Renal cortex interstitium (tissue), 15 donors: Measurements from ENCODE around the gene ARHGEF38. TPM values are rescaled to one million over a fixed set of nuclear protein-coding genes. Genes with fewer than 3 reads are reported as not detected.

Experiments
- DNase-seq, 11 donors: peaks; one replicate each; pipeline ENCODE4 v3.0.0-alpha.2; 2013; ENCODE audit warnings: low read depth in 9 of 11, low spot score in 4 of 11; ENCODE audit errors: extremely low read depth in 1 of 11
- long read RNA-seq, 16 experiments: transcript quantifications; one replicate each; lab custom pipeline, GENCODE V29; 2026
- polyA plus RNA-seq, 3 donors: library from polyadenylated mRNA; unstranded; fragments of 120-200 nt; gene quantifications; one replicate each; pipeline ENCODE4 v1.2.1, GENCODE V29; 2013; ENCODE audit not compliant: insufficient read length in 3 of 3

The ARHGEF38 gene, protein sequence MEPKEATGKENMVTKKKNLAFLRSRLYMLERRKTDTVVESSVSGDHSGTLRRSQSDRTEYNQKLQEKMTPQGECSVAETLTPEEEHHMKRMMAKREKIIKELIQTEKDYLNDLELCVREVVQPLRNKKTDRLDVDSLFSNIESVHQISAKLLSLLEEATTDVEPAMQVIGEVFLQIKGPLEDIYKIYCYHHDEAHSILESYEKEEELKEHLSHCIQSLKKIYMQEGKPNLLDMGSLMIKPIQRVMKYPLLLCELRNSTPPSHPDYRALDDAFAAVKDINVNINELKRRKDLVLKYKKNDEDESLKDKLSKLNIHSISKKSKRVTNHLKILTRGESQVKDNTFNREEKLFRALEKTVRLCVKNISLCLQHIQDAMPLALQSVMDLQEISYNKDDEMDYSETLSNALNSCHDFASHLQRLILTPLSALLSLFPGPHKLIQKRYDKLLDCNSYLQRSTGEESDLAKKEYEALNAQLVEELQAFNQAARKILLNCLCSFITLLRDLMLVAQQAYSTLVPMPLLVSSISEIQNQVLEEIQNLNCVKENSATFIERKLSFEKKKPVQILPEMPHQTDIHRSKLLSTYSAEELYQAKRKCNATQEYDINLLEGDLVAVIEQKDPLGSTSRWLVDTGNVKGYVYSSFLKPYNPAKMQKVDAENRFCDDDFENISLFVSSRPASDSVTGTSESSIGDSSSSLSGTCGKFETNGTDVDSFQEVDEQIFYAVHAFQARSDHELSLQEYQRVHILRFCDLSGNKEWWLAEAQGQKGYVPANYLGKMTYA
- polyA plus RNA-seq: 1 to 10 TPM; 4.0 to 8.7 (median 5.3) TPM
- long read RNA-seq, donor 1, partial matches to known transcripts: 0 of 6 reads
- long read RNA-seq, donor 1, other reads (novel, unspliced or antisense): 6 of 6 reads
- long read RNA-seq, donor 2: 0 reads
- long read RNA-seq, donor 3: 0 reads
- long read RNA-seq, donor 4, partial matches to known transcripts: 0 of 1 reads
- long read RNA-seq, donor 4, other reads (novel, unspliced or antisense): 0 of 1 reads
- long read RNA-seq, donor 5: 0 reads
- long read RNA-seq, donor 6, partial matches to known transcripts: 5 of 6 reads
- long read RNA-seq, donor 6, other reads (novel, unspliced or antisense): 0 of 6 reads
- long read RNA-seq, donor 7: 0 reads
- long read RNA-seq, donor 8: 0 reads
- long read RNA-seq, donor 9, full-length matches to known transcripts: 1 of 6 reads
- long read RNA-seq, donor 9, partial matches to known transcripts: 0 of 6 reads
- long read RNA-seq, donor 9, other reads (novel, unspliced or antisense): 5 of 6 reads
- long read RNA-seq, donor 10: 0 reads
- long read RNA-seq, donor 11: 0 reads
- long read RNA-seq, donor 12: 0 reads
- long read RNA-seq, donor 13: 0 reads
- long read RNA-seq, donor 14: 0 reads
- long read RNA-seq, donor 15: 0 reads
- long read RNA-seq, donor 16, partial matches to known transcripts: 44 of 56 reads
- long read RNA-seq, donor 16, other reads (novel, unspliced or antisense): 12 of 56 reads

- DNase-seq: peak in 6 of 11 donors; percentile 28 to 54 (median 49)
Measured at GRCh38 chr4:105551965-105552746, at the start of gene ARHGEF38. ARHGEF38 (plus strand) TSS chr4:105552620; CDS start chr4:105552766, 146 bp downstream.

DNA sequence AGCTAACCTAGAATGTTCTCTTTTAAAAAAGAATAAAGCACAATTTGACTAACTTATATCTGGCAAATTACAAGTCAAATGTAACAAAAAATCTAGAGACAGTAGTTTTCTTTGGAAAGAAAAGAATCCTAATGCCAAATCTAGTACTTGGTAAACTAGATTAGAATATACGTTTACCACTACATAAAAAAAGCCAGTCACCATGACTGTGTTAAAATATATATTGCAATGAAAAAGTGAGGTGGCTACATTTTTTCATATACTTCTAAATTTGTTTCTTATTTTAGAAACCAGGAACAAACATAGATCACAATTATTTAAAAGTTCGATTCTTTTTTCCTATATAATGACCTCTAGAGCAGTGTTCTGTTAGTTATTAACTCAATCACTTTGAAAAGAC is 48.9 kb upstream of the ARHGEF38 start:
- no peak for DNase-seq

DNA sequence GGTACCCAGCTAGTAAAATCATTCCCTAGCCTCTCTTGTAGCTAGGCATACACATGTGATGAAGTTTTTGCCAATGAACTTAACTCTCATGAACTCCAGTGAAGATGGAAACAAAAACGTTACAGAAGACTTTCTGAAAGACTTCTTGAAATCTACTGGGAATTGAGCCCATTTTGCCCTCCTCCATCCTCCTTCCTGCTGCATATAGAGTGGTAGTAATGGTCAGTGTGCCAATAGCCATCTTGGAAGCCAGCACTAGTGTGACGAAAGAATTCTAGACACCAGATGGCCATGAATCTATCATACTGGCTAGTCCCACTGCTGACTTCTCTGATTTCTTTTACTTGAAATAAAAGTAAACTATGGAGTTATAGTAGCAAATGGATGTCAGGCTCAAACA is 47.7 kb upstream of the ARHGEF38 start:
- no peak for DNase-seq

- no peak for DNase-seq
Measured at GRCh38 chr4:105509291-105509690, 43.1 kb upstream of the ARHGEF38 start.

DNA sequence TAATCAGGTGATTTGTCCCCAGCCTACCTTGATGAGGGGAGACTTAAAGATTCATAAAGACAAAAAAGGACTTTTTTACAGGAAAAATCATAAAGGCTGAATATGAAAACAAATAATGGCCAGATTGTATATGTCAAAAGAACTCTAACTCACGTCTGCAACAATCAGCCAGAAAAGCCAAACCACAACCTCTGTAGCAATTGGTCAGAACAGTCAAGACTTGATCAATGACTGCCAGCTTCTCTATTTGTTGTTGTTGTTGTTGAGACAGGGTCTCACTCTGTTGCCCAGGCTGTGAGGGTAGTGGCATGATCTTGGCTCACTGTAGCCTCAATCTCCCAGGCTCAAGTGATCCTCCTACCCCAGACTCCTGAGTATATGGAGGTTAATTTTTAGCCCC is 42.7 kb upstream of the ARHGEF38 start:
- DNase-seq: no peak

DNA sequence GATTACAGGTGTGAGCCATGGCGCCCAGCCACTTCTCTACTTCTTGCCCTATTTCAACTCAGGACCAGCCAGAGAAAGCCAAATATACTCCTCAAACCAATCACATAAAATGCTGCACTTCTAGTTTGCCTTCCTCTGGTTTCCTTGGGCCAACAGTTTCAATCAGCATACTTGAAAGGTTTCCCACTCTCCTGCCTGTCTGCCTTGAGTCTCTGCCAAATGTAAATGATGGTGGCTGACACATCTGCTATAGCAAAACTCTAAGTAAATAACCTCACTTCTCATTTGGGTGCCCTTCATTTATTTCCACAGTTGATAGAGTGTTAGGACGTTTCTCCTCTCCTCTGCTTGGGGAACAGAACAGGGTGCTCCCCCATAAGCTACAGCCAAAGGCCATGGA is 42.2 kb upstream of the ARHGEF38 start:
- DNase-seq: no peak

DNA sequence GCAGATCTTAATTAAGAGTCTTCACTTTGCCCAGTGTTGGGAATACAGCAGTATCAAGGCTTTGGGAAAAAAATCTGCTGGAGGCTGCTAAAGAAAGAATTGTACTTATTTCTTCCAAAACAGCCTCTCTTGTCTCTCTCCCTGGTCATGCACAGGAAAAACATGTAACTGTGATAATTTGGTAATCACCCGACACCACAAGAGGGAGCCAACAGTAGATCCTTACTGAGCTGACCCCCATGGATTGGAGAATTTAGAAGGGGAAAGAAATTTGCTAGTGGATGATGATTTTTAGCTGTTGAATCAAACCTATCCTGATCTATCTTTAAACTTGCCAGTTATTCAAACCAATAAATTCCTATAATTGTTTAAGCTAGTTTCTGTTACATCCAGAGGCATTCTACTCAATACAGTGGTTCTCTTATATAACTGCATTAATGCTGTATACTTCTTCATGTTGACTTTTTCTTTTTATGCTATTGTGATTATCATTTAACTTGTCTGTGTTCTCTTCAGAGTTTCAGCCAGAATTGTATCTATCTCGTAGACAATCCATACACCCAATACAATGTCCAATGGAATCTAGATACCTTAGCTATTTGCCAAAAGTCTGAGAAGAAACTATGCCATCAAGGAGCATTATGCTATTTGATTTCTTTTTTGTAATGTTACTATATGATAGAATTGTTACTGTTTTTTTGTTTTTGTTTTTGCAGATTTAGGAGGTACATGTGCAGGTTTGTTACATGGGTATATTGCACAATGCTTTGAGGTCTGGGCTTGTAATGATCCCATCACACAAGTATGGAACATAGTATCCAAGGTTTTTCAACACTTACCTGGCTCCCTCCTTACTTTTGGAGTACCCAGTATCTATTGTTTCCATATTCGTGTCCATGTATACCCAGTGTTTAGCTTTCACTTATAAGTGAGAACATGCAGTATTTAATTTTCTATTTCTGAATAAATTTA is 31.3 kb upstream of the ARHGEF38 start:
- peak; percentile 24 to 62 (median 46) for DNase-seq

- DNase-seq: no peak
Measured at GRCh38 chr4:105526656-105527055, 25.8 kb upstream of the ARHGEF38 start.

DNA sequence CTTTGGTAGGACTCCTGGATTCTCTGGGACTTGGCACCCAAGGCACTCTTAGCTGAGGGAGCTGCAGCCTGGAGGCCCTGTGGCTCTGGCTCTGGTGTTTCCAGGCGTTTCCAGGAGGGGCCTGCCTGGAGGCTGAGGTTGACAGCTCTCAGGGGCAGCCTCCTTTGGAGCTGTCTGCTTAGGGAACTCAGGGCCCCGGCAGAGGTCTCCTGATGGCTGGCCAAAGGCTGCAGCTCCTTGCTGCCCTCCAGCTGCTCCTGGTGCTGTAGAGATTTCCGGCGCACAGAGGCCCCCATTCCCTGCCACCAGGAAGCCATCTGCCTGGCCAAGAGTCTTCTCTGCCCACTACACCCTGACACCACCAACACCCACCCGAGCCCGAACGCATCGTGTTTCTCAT is 25.3 kb upstream of the ARHGEF38 start:
- no peak for DNase-seq

GRCh38 chr4:105536601-105537000 is 15.8 kb upstream of the ARHGEF38 start:
- no peak for DNase-seq

- no peak for DNase-seq
Measured at GRCh38 chr4:105541420-105541819, 11.0 kb upstream of the ARHGEF38 start.

- no peak for DNase-seq
Measured at GRCh38 chr4:105542039-105542438, 10.4 kb upstream of the ARHGEF38 start.

DNA sequence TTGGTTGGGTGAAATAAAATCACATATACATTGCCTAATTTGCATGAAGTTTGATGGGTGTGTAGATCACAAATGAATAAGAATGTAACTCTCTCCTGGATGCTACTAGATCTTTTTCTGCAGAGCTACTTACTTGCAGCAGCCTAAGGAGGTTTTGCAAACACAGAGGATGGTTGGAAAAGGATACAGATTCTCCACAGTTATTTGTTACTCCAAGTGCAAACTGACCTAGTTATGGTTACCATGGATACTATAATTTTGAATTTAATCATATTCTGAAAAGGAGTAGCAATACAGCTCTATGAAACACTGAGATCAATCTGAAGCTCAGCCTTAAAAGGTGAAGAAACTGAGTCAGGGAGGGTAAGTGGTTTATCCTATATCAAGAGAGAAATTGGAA is 9.1 kb upstream of the ARHGEF38 start:
- DNase-seq: no peak

DNA sequence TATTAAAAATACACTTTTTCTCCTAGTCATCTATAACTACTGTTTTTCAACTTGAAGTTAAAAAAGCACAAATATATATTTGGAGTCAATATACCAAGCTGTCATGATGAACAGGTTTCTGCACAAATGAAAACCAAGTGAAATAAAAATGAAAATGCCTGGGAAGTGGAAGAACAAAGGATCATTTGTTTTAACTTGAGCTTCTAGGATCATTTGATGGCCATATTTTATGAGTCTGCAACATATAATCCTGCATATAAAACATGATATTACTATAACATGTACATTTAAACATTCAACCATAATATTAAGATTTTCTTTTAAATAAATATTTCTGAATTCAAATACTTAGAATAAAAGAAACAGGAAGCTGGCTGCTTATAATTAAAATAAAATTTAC is 8.5 kb upstream of the ARHGEF38 start:
- no peak for DNase-seq

DNA sequence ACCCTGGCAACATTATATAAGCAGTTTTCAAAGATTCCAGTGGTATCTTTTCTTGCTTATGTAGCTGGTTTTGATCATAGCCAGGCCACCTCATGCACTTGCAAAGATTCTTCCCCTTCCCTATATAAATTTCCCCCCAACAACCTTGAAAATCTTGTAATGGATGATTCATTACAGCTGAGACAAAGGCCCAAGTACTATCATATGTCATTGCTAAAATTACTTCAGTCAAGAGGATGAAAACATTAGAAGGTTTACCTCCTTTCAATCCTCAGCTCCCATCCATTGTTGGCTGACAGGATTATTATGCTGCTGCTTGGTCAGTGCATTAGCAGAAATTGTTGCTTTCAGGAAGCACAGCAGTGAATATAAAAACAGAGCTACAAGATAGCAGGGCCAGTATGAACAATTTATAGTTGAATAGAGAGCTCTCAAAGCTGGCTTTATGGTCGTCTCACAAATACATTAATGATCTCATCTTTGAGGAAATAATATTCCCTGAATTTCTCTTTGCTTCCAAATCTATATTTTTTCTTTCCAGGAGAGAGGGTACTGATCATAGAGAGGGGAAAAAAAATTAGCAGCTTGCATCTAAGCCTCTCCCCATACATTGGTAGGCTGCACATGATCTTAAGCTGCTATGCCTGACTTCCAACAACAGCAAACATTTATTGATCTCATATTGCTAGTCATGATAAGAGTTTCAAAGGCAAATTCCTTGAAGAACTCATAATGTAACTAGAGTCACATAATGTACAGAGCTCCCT is 7.7 kb upstream of the ARHGEF38 start:
- no peak for DNase-seq

DNA sequence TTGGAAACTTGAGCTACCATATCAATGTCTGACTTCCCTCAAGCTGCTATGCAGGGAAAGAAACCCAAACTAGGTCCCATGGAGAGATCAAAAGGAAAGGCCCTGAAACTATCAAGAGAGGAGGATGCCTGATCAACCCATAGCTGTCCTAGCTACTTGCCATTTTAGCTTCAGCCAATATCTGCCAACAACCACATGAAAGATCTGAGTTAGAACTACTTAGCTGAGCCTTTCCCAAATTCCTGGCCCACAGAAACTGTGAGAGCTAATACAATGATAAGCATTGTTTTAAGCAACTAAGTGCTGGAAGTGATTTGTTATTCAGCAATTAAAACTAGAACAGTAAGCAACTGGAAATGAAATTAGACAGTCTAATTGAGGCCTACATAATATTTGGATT is 6.3 kb upstream of the ARHGEF38 start:
- no peak for DNase-seq
